Body of pancreas (tissue), 4 donors: ENCODE data around the gene BLOC1S5.

ENCODE experiments used
- POLR2A ChIP-seq, 3 donors: fragments of 450-650 bp; IDR thresholded peaks; one replicate each; pipeline ENCODE4 v1.6.1; 2016; ENCODE audit warnings: antibody characterized with exemption in 3 of 3, mild to moderate bottlenecking in 2 of 3
- TF ChIP-seq, protein P1 (sequence below), 7 experiments: fragments of 450-650 bp in 4 of 7; fragments of 200-600 bp in 3 of 7; sonication (generic) in 3 of 7; IDR thresholded peaks; one replicate each; pipeline ENCODE4 v1.5.1; 2016 to 2019; ENCODE audit warnings: antibody characterized with exemption in 7 of 7

DNA sequence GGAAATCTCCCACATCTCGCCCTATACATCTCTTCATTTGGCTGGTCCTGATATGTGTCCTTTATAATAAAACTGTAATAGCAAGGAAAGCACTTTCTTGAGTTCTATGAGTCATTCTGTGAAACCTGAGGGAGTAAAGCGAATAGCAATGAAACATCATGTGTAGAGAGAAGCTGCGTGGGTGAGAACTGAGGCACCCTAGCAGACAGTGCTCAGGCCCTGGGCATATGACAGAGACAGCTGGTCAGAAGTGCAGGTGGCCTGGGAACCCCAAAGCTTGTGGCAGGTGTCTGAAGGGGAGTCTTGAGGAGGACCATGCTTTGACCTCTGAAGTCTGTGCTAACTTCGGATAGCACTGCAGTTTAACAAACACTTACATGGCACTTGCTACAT is 1.3 kb upstream of the BLOC1S5 start:
- TF ChIP-seq, protein P1, sequence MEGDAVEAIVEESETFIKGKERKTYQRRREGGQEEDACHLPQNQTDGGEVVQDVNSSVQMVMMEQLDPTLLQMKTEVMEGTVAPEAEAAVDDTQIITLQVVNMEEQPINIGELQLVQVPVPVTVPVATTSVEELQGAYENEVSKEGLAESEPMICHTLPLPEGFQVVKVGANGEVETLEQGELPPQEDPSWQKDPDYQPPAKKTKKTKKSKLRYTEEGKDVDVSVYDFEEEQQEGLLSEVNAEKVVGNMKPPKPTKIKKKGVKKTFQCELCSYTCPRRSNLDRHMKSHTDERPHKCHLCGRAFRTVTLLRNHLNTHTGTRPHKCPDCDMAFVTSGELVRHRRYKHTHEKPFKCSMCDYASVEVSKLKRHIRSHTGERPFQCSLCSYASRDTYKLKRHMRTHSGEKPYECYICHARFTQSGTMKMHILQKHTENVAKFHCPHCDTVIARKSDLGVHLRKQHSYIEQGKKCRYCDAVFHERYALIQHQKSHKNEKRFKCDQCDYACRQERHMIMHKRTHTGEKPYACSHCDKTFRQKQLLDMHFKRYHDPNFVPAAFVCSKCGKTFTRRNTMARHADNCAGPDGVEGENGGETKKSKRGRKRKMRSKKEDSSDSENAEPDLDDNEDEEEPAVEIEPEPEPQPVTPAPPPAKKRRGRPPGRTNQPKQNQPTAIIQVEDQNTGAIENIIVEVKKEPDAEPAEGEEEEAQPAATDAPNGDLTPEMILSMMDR (IDR thresholded peaks at IDR 0.05) = no peak
- no peak for TF ChIP-seq POLR2A (IDR thresholded peaks at IDR 0.05)
